GM23248 (cell line): ENCODE results near the gene PACS1.

Experiments used
- EZH2 ChIP-seq: fragments of 200-600 bp; sonication (generic); IDR thresholded peaks from 2 replicates; pipeline ENCODE4 v1.6.1; 2018; ENCODE audit warnings: antibody characterized with exemption, mild to moderate bottlenecking; ENCODE audit not compliant: insufficient read depth, poor library complexity, severe bottlenecking
- EZH2phosphoT487 ChIP-seq: fragments of 200-600 bp; sonication (generic); IDR thresholded peaks from 2 replicates; pipeline ENCODE4 v1.6.1; 2018; ENCODE audit warnings: antibody characterized with exemption, moderate library complexity, mild to moderate bottlenecking, low read depth; ENCODE audit not compliant: insufficient read depth

DNA sequence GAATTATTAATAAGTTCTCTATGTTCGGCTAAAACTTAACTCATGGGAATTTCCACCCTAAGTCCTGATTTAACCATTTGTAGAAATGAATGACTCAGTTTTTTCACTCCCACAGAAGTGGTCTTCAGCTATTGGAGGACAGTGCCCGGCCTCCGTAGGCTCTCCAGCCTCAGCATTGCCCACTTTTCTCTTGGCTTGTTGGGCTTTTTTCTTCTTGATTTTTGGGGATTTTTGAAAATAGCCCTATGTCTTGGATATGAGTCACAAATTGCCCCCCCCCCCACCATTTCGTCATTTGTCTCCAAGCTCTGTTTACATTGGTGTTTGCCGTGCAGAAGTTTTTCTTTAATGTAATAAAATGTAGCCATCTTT lies 66.7 kb downstream of the PACS1 start:
- TF ChIP-seq EZH2phosphoT487 (no peak), EZH2 (no peak)
